ENCODE results near the gene FERMT3. TPM values are rescaled to one million over a fixed set of nuclear protein-coding genes. Genes with fewer than 3 reads are reported as not detected.

Gene FERMT3
- polyA plus RNA-seq, 3 donors from 2014 or later, result 181 to 297 (median 236) TPM

- no peak for DNase-seq
- Mint-ChIP-seq H3K36me3 (peaks cover 0 to 3% (median 0%) of the 10 kb centered on the region in 3 donors), H3K4me3 (peak overlapping the region; percentile 68 to 78 (median 76)), H3K27me3 (ENCODE audit: low read depth in 3 of 3) (peaks cover 7 to 13% (median 9%) of the 10 kb centered on the region in 3 donors), H3K4me1 (peaks cover 35 to 43% of the 10 kb centered on the region in 2 donors), H3K27ac (peak overlapping the region in 3 of 6 donors; percentile 47 to 82 (median 65)), H3K9me3 (no peaks in the 10 kb centered on the region)
These were observed 41.4 kb downstream of the FERMT3 start for GRCh38 chr11:64247729-64248531.

DNA sequence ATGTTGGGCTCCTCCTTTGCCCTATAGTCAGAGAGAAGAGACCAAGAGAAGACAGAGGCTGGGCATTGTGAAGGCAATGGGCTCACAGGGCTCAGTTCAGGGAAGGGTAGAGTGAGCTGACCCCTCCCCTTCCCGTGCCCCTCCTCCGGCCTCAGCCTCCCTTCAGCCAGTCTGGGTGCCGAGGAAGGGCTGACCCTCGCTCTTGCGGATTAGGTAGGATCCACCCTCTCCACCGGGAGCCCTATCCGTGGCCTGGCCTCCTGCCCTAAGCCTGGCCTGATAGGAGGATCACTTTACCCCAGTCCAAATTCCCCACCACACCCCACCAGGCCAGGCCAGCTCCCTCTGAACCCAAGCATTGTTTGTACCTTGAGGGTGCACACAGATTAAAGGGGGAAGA, 42.1 kb downstream of the FERMT3 start:
- peak overlapping the region in 1 of 6 donors; percentile 65 for H3K27ac Mint-ChIP-seq
- H3K4me3 Mint-ChIP-seq, result no peak overlapping the region
- H3K4me1 Mint-ChIP-seq, result peaks cover 31 to 39% of the 10 kb centered on the region in 2 donors
- H3K9me3 Mint-ChIP-seq, result no peaks in the 10 kb centered on the region
- no peak for DNase-seq
- peaks cover 7 to 10% (median 8%) of the 10 kb centered on the region in 3 donors for H3K27me3 Mint-ChIP-seq (ENCODE audit: low read depth in 3 of 3)
- H3K36me3 Mint-ChIP-seq, result no peaks in the 10 kb centered on the region

- Mint-ChIP-seq H3K27me3 (ENCODE audit: low read depth in 3 of 3) (peaks cover 3 to 10% (median 7%) of the 10 kb centered on the region in 3 donors), H3K27ac (no peak overlapping the region), H3K4me3 (peak overlapping the region in 2 of 5 donors; percentile 3 to 38), H3K4me1 (peaks cover 26 to 39% of the 10 kb centered on the region in 2 donors), H3K9me3 (no peaks in the 10 kb centered on the region), H3K36me3 (no peaks in the 10 kb centered on the region)
- DNase-seq, result no peak
These were observed 42.5 kb downstream of the FERMT3 start for GRCh38 chr11:64249038-64249437.

DNA sequence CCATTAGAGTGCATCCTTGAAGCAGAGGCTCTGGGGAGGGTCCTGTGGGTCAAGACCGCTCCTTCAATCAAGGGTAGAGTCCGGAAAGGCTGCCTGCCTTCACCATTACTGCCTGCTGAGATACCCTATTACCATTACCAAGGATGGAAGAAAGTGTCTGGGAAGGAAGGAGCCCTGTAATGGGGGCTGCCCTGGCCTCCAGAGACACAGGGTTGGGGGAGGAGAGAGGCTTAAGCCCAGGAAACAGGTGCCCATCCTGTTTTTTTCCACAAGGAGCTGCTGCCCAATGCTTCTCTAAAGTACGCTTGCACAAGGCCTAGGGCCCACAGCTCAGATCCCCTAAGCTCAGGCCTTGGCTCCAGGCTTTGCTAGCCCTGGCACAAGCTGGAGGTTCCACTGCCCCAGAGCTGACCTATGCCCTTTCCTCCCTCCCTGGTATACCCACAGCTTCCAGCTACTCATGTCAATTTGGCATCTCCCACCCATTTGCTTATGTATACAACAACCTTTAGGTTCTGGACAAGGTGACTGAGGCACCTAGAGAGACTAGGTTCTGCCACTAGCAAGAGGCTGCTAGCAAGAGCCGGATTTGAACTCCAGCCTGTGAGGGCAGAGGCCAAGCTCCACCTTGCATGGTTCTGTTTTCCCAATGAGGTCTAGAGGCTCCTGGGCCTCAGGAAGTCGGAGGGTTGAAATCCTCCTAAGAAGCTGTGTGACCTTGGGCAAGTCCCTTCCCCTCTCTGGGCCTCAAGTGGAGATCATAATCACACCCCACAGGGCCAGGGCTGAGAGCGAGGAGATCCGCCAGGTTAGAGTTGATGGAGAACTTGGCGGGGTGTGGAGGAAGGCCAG, 43.3 kb downstream of the FERMT3 start:
- DNase-seq, result no peak
- Mint-ChIP-seq H3K4me1 (peaks cover 25 to 39% of the 10 kb centered on the region in 2 donors), H3K27ac (peak overlapping the region in 2 of 6 donors; percentile 14 to 31), H3K27me3 (ENCODE audit: low read depth in 3 of 3) (peaks cover 3 to 10% (median 4%) of the 10 kb centered on the region in 3 donors), H3K4me3 (peak overlapping the region; percentile 20 to 53 (median 40)), H3K9me3 (no peaks in the 10 kb centered on the region), H3K36me3 (no peaks in the 10 kb centered on the region)

- peaks cover 21 to 33% of the 10 kb centered on the region in 2 donors for H3K4me1 Mint-ChIP-seq
- H3K9me3 Mint-ChIP-seq, result no peaks in the 10 kb centered on the region
- H3K27me3 Mint-ChIP-seq (ENCODE audit: low read depth in 3 of 3), result peaks cover 4 to 10% (median 4%) of the 10 kb centered on the region in 3 donors
- no peak for DNase-seq
- no peak overlapping the region for H3K27ac Mint-ChIP-seq
- H3K36me3 Mint-ChIP-seq, result no peaks in the 10 kb centered on the region
- peak overlapping the region; percentile 81 to 89 (median 82) for H3K4me3 Mint-ChIP-seq
These were observed 44.0 kb downstream of the FERMT3 start for GRCh38 chr11:64250415-64251015.

- Mint-ChIP-seq H3K36me3 (no peaks in the 10 kb centered on the region), H3K4me3 (peak within 1 kb of the TSS; percentile 82 to 89 (median 86)), H3K27ac (peak within 1 kb of the TSS in 5 of 6 donors; percentile 62 to 89 (median 77)), H3K4me1 (peaks cover 15 to 26% of the 10 kb centered on the region in 2 donors), H3K27me3 (ENCODE audit: low read depth in 3 of 3) (peaks cover 2 to 10% (median 4%) of the 10 kb centered on the region in 3 donors), H3K9me3 (no peaks in the 10 kb centered on the region)
- DNase-seq, result peak; percentile 57 to 64 (median 61)
These were observed 44.7 kb downstream of the FERMT3 start, which contains the start of gene PLCB3 for GRCh38 chr11:64251016-64251752. TSS of gene PLCB3 (plus strand) at chr11:64251530. CDS start at chr11:64251650, 120 bp downstream.

DNA sequence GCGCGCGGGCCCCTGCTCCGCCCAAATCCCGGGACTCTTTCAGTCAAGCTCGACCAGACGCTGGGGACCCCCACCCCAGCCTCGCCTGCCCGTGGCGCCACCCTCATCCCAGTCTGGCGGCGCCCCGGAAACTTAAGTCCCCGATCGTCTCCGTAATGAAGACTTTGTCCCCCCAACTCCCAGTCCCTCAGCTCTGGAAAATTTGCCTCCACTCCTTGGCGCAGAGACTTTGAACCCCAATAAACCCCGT, 45.2 kb downstream of the FERMT3 start:
- Mint-ChIP-seq H3K4me3 (peak overlapping the region; percentile 79 to 86 (median 85)), H3K27me3 (ENCODE audit: low read depth in 3 of 3) (peaks cover 2 to 10% (median 4%) of the 10 kb centered on the region in 3 donors), H3K4me1 (peaks cover 15 to 25% of the 10 kb centered on the region in 2 donors), H3K36me3 (no peaks in the 10 kb centered on the region), H3K27ac (peak overlapping the region in 3 of 6 donors; percentile 62 to 77 (median 64)), H3K9me3 (no peaks in the 10 kb centered on the region)
- no peak for DNase-seq

DNA sequence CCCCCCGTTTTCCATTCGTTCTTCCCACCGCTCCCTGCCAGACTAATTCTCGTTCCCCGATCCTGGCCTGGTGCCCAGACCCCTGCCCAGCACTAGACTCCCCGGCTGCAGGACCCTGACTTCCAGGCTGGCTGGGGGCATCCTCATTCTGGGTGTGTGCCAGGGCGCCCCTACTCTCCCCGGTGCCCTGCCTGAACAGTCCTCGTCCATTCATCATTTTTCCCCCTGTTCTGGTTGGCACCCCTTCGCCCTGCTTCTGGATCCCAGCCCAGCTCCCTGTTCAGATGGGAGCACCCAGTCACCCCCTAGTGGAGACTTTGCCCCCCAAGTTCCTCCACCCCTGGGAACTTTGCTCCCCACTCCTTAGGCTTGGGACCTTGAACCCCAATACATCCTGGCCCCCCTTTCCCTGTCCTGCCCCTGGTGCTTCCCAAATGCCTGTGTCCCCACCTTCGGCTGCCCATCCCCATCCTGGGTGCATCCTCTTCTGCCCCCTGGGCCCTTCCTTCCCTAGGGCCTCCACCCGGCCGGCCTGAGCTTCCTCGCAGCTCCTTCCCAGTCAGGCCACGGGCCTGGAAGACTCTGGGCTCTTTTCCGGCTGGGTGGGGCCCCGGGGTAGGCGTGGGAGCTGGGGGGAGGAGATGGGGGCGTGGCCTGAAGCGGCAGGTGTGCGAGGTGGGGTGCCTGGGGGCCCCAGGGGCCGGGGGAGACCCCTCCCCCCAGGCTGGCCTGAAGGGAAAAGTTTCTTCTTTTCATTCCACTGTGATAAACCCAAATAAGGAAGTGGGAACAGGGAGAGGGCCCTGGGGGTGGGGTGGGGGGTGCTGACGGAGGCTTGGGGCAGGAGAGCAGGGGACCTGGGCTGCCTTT, 45.7 kb downstream of the FERMT3 start:
- Mint-ChIP-seq H3K9me3 (no peaks in the 10 kb centered on the region), H3K27me3 (ENCODE audit: low read depth in 3 of 3) (peaks cover 2 to 10% (median 3%) of the 10 kb centered on the region in 3 donors), H3K27ac (peak overlapping the region in 3 of 6 donors; percentile 62 to 77 (median 64)), H3K4me3 (peak overlapping the region; percentile 79 to 86 (median 85)), H3K36me3 (no peaks in the 10 kb centered on the region), H3K4me1 (peaks cover 15 to 22% of the 10 kb centered on the region in 2 donors)
- no peak for DNase-seq

DNA sequence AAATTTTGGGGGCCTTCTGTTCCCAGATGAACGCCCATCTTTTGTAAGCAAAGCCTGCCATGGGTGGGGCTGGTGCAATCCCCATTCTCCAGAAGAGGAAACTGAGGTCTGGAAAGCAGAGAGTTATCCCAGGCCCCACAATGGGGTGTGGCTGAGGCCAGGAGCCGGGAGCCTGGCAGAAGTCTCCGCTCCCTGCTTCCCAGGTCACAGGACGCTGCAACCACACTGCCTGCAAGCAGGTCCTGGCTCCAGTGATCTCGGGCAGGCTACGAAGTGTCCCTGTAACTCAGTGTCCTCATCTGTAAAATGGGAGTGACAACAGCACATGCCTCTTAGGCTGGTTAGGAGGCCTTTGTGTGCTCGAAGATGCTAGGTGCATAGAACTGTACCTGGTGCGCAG, 46.5 kb downstream of the FERMT3 start:
- Mint-ChIP-seq H3K4me1 (peaks cover 10 to 18% of the 10 kb centered on the region in 2 donors), H3K27ac (peak overlapping the region in 1 of 6 donors; percentile 13), H3K4me3 (peak overlapping the region in 3 of 5 donors; percentile 13 to 49 (median 35)), H3K9me3 (no peaks in the 10 kb centered on the region), H3K27me3 (ENCODE audit: low read depth in 3 of 3) (peaks cover 2 to 10% (median 3%) of the 10 kb centered on the region in 3 donors), H3K36me3 (no peaks in the 10 kb centered on the region)
- no peak for DNase-seq

DNA sequence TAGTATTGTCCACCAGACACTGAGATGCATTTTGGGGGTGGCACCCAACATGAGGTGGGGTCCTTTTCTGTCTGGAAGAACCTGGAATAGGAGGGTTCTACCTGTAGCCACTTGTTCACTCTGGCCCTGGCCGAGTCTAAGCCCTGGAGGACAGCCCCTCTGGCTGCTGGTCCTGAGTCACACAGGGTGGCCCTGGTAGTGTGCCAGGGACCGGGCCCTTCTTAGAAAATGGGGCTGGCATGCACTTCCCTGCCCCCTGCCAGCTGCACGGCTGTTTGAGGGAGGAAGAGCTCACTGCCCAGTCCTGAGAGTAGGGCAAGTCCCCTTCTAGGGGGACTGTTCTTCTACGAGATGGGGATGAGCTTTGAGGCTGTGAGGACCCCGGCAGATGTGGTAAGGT, 47.0 kb downstream of the FERMT3 start:
- peaks cover 8 to 16% of the 10 kb centered on the region in 2 donors for H3K4me1 Mint-ChIP-seq
- no peaks in the 10 kb centered on the region for H3K36me3 Mint-ChIP-seq
- no peaks in the 10 kb centered on the region for H3K9me3 Mint-ChIP-seq
- peaks cover 2 to 10% (median 3%) of the 10 kb centered on the region in 3 donors for H3K27me3 Mint-ChIP-seq (ENCODE audit: low read depth in 3 of 3)
- H3K4me3 Mint-ChIP-seq, result peak overlapping the region in 3 of 5 donors; percentile 13 to 49 (median 35)
- H3K27ac Mint-ChIP-seq, result peak overlapping the region in 2 of 6 donors; percentile 13 to 40
- no peak for DNase-seq

GRCh38 chr11:64254326-64254725, 47.8 kb downstream of the FERMT3 start:
- Mint-ChIP-seq H3K9me3 (no peaks in the 10 kb centered on the region), H3K27me3 (ENCODE audit: low read depth in 3 of 3) (peaks cover 2 to 11% (median 3%) of the 10 kb centered on the region in 3 donors), H3K4me3 (no peak overlapping the region), H3K36me3 (peaks cover 0 to 1% (median under 1%) of the 10 kb centered on the region in 3 donors), H3K4me1 (peaks cover 8 to 17% of the 10 kb centered on the region in 2 donors), H3K27ac (no peak overlapping the region)
- no peak for DNase-seq
